SK-N-SH (cell line): ENCODE data around the gene ARHGEF7. TPM values are rescaled to one million over a fixed set of nuclear protein-coding genes. Genes with fewer than 3 reads are reported as not detected.

ENCODE experiments used
- CTCF ChIA-PET: fragments of 300-600, 350-600 bp; formaldehyde crosslinking; extraction: SDS; loops from one replicate; lab custom pipeline; 2021; lab: Yijun Ruan, JAX
- POLR2A ChIA-PET: fragments of 350-600 bp; sonication (Branson Sonifier 250); formaldehyde crosslinking; extraction: SDS; loops from one replicate; lab custom pipeline; 2020; ENCODE audit warnings: antibody characterized with exemption, inconsistent platforms; lab: Yijun Ruan, JAX
- DNase-seq: peaks from one replicate; pipeline ENCODE4 v3.0.0; 2012
- H2AFZ ChIP-seq: fragments of 200-600 bp; sonication (generic); 2 replicates; pipeline ENCODE4 v1.8.1; 2016; ENCODE audit warnings: antibody characterized with exemption, mild to moderate bottlenecking, low read depth
- H3F3A ChIP-seq: fragments of 200-600 bp; sonication (generic); replicated peaks from 2 replicates; pipeline ENCODE3; 2016; ENCODE audit warnings: antibody characterized with exemption, mild to moderate bottlenecking; ENCODE audit not compliant: insufficient read depth
- H3K27ac ChIP-seq, 2 experiments: fragments of 200-500 bp in 1 of 2; fragments of 200-600 bp in 1 of 2; sonication (Bioruptor generic) in 1 of 2; sonication (generic), shearing (Covaris generic) in 1 of 2; 2 replicates each; pipeline versions ENCODE4 v1.5.1 to v1.6.1; 2014 to 2016; ENCODE audit warnings: low read depth in 2 of 2, inconsistent platforms in 1 of 2, low read length in 1 of 2, mild to moderate bottlenecking in 1 of 2, mixed read lengths in 1 of 2
- H3K27me3 ChIP-seq: fragments of 200-600 bp; sonication (generic), shearing (Covaris generic); 2 replicates; pipeline ENCODE4 v1.6.1; 2016; ENCODE audit warnings: mixed run types; ENCODE audit not compliant: insufficient read depth
- H3K36me3 ChIP-seq, 2 experiments: fragments of 200-500 bp in 1 of 2; fragments of 200-600 bp in 1 of 2; sonication (Bioruptor generic) in 1 of 2; sonication (generic) in 1 of 2; replicated peaks in 1 of 2; 2 replicates each; pipeline versions ENCODE3 to v1.5.1; 2014 to 2016; ENCODE audit warnings: low read length in 1 of 2, mild to moderate bottlenecking in 1 of 2; ENCODE audit not compliant: insufficient read depth in 2 of 2, control insufficient read depth in 1 of 2
- H3K4me1 ChIP-seq, 2 experiments: fragments of 200-500 bp in 1 of 2; fragments of 200-600 bp in 1 of 2; sonication (Bioruptor generic) in 1 of 2; sonication (generic), shearing (Covaris generic) in 1 of 2; 2 replicates each; pipeline versions ENCODE4 v1.5.1 to v1.6.1; 2014 to 2016; ENCODE audit warnings: low read depth in 1 of 2, low read length in 1 of 2, mixed run types in 1 of 2; ENCODE audit not compliant: insufficient read depth in 2 of 2, control insufficient read depth in 1 of 2
- H3K4me2 ChIP-seq: fragments of 200-600 bp; sonication (generic), shearing (Covaris generic); 2 replicates; pipeline ENCODE4 v1.6.1; 2017; ENCODE audit warnings: mixed run types
- H3K4me3 ChIP-seq, 2 experiments: fragments of 200-500 bp in 1 of 2; fragments of 200-600 bp in 1 of 2; sonication (Bioruptor generic) in 1 of 2; sonication (generic), shearing (Covaris generic) in 1 of 2; 2 replicates each; pipeline versions ENCODE4 v1.5.1 to v1.8.1; 2014 to 2016; ENCODE audit warnings: low read depth in 2 of 2, inconsistent platforms in 1 of 2, low read length in 1 of 2, mild to moderate bottlenecking in 1 of 2, mixed read lengths in 1 of 2, moderate library complexity in 1 of 2
- H3K79me2 ChIP-seq: fragments of 200-600 bp; sonication (generic); 2 replicates; pipeline ENCODE4 v1.8.1; 2017; ENCODE audit warnings: mild to moderate bottlenecking; ENCODE audit not compliant: insufficient read depth
- H3K9ac ChIP-seq: fragments of 200-600 bp; sonication (generic); 2 replicates; pipeline ENCODE4 v1.6.1; 2017; ENCODE audit warnings: mixed run types
- H3K9me2 ChIP-seq: fragments of 200-600 bp; sonication (generic); 2 replicates; pipeline ENCODE4 v1.6.1; 2017; ENCODE audit warnings: mixed run types
- H3K9me3 ChIP-seq: fragments of 200-600 bp; sonication (generic); 2 replicates; pipeline ENCODE4 v1.6.1; 2017; ENCODE audit warnings: mixed run types, mild to moderate bottlenecking, moderate library complexity
- H4K20me1 ChIP-seq: fragments of 200-600 bp; sonication (generic); 2 replicates; pipeline ENCODE4 v1.6.1; 2017; ENCODE audit warnings: mild to moderate bottlenecking, mixed run types; ENCODE audit not compliant: insufficient read depth
- ELF1 ChIP-seq: IDR thresholded peaks from 2 replicates; pipeline ENCODE4 v1.4.0; 2012
- EP300 ChIP-seq, 2 experiments: IDR thresholded peaks; 2 replicates each; pipeline versions ENCODE4 v1.4.0 to v1.6.1; 2012; ENCODE audit warnings: borderline replicate concordance in 1 of 2, low read depth in 1 of 2, low read length in 1 of 2
- GABPA ChIP-seq: IDR thresholded peaks from 2 replicates; pipeline ENCODE4 v1.4.0; 2012; ENCODE audit warnings: low read depth, mild to moderate bottlenecking
- JUND ChIP-seq: IDR thresholded peaks from 2 replicates; pipeline ENCODE4 v1.4.0; 2012
- NRF1 ChIP-seq: IDR thresholded peaks from 2 replicates; pipeline ENCODE4 v1.6.1; 2012; ENCODE audit warnings: low read depth, mild to moderate bottlenecking, low read length
- RAD21 ChIP-seq: IDR thresholded peaks from 2 replicates; pipeline ENCODE4 v1.6.1; 2012; ENCODE audit warnings: mild to moderate bottlenecking, low read length
- RFX5 ChIP-seq: IDR thresholded peaks from 2 replicates; pipeline ENCODE4 v1.6.1; 2012; ENCODE audit warnings: mild to moderate bottlenecking, improper control_type of control experiment, low read length
- RXRA ChIP-seq: IDR thresholded peaks from 2 replicates; pipeline ENCODE4 v1.4.0; 2012; ENCODE audit warnings: low read depth, mild to moderate bottlenecking, borderline replicate concordance
- SMC3 ChIP-seq: IDR thresholded peaks from 2 replicates; pipeline ENCODE4 v1.6.1; 2012; ENCODE audit warnings: low read depth, low read length, improper control_type of control experiment
- USF1 ChIP-seq: IDR thresholded peaks from 2 replicates; pipeline ENCODE4 v1.4.0; 2012; ENCODE audit warnings: low read depth, borderline replicate concordance
- WGBS: methylation state at CpG from one replicate; pipeline ENCODE4 v1.1.6; 2017; ENCODE audit warnings: low lambda C conversion rate; 5-methylcytosine and 5-hydroxymethylcytosine counted together
- polyA plus RNA-seq, 3 experiments: library from polyadenylated mRNA; depleted of rRNA; stranded (reverse); fragments of >200 nt; gene quantifications; 2 replicates each; pipeline ENCODE4 v1.2.3, GENCODE V29; 2012
- TF ChIP-seq, protein P1 (sequence below): IDR thresholded peaks from 2 replicates; pipeline ENCODE4 v1.4.0; 2012; ENCODE audit warnings: low read depth, borderline replicate concordance
- TF ChIP-seq, protein P2 (sequence below): fragments of 200-600 bp; sonication (generic); IDR thresholded peaks from 2 replicates; pipeline ENCODE4 v1.6.1; 2017; ENCODE audit warnings: antibody characterized with exemption, mild to moderate bottlenecking, moderate library complexity
- TF ChIP-seq, protein P3 (sequence below): IDR thresholded peaks from 2 replicates; pipeline ENCODE4 v1.6.1; 2012; ENCODE audit warnings: mild to moderate bottlenecking, low read depth, low read length, moderate library complexity
- TF ChIP-seq, protein P4 (sequence below): IDR thresholded peaks from 2 replicates; pipeline ENCODE4 v1.4.0; 2012; ENCODE audit warnings: low read depth

The ARHGEF7 gene
- polyA plus RNA-seq, 1 of the 3 experiments (the other 2 are of a cell fraction) = 21.6 TPM

- TF ChIP-seq, protein P1, sequence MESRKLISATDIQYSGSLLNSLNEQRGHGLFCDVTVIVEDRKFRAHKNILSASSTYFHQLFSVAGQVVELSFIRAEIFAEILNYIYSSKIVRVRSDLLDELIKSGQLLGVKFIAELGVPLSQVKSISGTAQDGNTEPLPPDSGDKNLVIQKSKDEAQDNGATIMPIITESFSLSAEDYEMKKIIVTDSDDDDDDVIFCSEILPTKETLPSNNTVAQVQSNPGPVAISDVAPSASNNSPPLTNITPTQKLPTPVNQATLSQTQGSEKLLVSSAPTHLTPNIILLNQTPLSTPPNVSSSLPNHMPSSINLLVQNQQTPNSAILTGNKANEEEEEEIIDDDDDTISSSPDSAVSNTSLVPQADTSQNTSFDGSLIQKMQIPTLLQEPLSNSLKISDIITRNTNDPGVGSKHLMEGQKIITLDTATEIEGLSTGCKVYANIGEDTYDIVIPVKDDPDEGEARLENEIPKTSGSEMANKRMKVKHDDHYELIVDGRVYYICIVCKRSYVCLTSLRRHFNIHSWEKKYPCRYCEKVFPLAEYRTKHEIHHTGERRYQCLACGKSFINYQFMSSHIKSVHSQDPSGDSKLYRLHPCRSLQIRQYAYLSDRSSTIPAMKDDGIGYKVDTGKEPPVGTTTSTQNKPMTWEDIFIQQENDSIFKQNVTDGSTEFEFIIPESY = no peak
- no peak for TF ChIP-seq GABPA
- TF ChIP-seq NRF1 = no peak
- no peak for TF ChIP-seq ELF1
- TF ChIP-seq JUND = no peak
Observed at GRCh38 chr13:111076155-111077013, 38.7 kb upstream of the ARHGEF7 start (continued).

- ChIA-PET POLR2A (no interaction called here), CTCF (interaction anchor here (1.1 to 2.1 kb wide), 2 partner anchors 9 to 12 kb away, joined by 3 to 16 read pairs; no protein-coding TSS in a partner anchor)
- 0 out of 2 replicates have a peak, but pooled peaks cover 3% of the 10 kb centered on the region for H3K9me3 ChIP-seq
- no peaks in the 10 kb centered on the region for H3K36me3 ChIP-seq
- H3K4me2 ChIP-seq = no peak overlapping the region
- TF ChIP-seq RFX5 (no peak), RAD21 (no peak), SMC3 (no peak), GABPA (no peak), EP300 (IDR thresholded peaks at IDR 0.05; ENCODE audit: borderline replicate concordance in 1 of 2, low read depth in 1 of 2, low read length in 1 of 2) (no peak), USF1 (no peak), RXRA (no peak)
- TF ChIP-seq, protein P2, sequence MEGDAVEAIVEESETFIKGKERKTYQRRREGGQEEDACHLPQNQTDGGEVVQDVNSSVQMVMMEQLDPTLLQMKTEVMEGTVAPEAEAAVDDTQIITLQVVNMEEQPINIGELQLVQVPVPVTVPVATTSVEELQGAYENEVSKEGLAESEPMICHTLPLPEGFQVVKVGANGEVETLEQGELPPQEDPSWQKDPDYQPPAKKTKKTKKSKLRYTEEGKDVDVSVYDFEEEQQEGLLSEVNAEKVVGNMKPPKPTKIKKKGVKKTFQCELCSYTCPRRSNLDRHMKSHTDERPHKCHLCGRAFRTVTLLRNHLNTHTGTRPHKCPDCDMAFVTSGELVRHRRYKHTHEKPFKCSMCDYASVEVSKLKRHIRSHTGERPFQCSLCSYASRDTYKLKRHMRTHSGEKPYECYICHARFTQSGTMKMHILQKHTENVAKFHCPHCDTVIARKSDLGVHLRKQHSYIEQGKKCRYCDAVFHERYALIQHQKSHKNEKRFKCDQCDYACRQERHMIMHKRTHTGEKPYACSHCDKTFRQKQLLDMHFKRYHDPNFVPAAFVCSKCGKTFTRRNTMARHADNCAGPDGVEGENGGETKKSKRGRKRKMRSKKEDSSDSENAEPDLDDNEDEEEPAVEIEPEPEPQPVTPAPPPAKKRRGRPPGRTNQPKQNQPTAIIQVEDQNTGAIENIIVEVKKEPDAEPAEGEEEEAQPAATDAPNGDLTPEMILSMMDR = no peak
- TF ChIP-seq, protein P3, sequence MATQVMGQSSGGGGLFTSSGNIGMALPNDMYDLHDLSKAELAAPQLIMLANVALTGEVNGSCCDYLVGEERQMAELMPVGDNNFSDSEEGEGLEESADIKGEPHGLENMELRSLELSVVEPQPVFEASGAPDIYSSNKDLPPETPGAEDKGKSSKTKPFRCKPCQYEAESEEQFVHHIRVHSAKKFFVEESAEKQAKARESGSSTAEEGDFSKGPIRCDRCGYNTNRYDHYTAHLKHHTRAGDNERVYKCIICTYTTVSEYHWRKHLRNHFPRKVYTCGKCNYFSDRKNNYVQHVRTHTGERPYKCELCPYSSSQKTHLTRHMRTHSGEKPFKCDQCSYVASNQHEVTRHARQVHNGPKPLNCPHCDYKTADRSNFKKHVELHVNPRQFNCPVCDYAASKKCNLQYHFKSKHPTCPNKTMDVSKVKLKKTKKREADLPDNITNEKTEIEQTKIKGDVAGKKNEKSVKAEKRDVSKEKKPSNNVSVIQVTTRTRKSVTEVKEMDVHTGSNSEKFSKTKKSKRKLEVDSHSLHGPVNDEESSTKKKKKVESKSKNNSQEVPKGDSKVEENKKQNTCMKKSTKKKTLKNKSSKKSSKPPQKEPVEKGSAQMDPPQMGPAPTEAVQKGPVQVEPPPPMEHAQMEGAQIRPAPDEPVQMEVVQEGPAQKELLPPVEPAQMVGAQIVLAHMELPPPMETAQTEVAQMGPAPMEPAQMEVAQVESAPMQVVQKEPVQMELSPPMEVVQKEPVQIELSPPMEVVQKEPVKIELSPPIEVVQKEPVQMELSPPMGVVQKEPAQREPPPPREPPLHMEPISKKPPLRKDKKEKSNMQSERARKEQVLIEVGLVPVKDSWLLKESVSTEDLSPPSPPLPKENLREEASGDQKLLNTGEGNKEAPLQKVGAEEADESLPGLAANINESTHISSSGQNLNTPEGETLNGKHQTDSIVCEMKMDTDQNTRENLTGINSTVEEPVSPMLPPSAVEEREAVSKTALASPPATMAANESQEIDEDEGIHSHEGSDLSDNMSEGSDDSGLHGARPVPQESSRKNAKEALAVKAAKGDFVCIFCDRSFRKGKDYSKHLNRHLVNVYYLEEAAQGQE = no peak
- TF ChIP-seq, protein P4, sequence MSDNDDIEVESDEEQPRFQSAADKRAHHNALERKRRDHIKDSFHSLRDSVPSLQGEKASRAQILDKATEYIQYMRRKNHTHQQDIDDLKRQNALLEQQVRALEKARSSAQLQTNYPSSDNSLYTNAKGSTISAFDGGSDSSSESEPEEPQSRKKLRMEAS = no peak
- H3K27me3 ChIP-seq = no peaks in the 10 kb centered on the region
- no peak overlapping the region for H3K4me3 ChIP-seq
- H2AFZ ChIP-seq = no peak overlapping the region
- no peaks in the 10 kb centered on the region for H3K4me1 ChIP-seq
- no peak for DNase-seq
- 67% methylated on average over 12 of the region's 12 CpGs for WGBS
- peaks cover 3% of the 10 kb centered on the region for H3F3A ChIP-seq
- no peaks in the 10 kb centered on the region for H4K20me1 ChIP-seq
- no peak overlapping the region for H3K27ac ChIP-seq
- H3K79me2 ChIP-seq = no peaks in the 10 kb centered on the region
- H3K9ac ChIP-seq = no peak overlapping the region
- H3K9me2 ChIP-seq = no peaks in the 10 kb centered on the region
Observed at GRCh38 chr13:111079375-111079774, 35.7 kb upstream of the ARHGEF7 start.
